SK-N-MC (cell line): ENCODE measurements around the gene CHST15.
"Not testable (repeated sequence)": the region's sequence is repeated elsewhere in the genome, so short reads cannot be mapped to it uniquely, and the experiment has no call there.

Experiments used
- DNase-seq: peaks from one replicate; pipeline ENCODE4 v3.0.0-alpha.2; 2011; ENCODE audit warnings: low read depth, low spot score
- H3K27ac ChIP-seq: fragments of 200-600 bp; sonication (generic); 2 replicates; pipeline ENCODE4 v1.5.1; 2016; ENCODE audit warnings: mixed run types
- H3K36me3 ChIP-seq: fragments of 200-600 bp; sonication (generic); 2 replicates; pipeline ENCODE4 v1.6.1; 2017; ENCODE audit warnings: antibody characterized with exemption, low read length, mixed read lengths; ENCODE audit not compliant: insufficient read depth
- H3K4me3 ChIP-seq: fragments of 200-600 bp; sonication (generic); 2 replicates; pipeline ENCODE4 v1.5.1; 2016
- H3K9ac ChIP-seq: fragments of 200-600 bp; sonication (generic); 2 replicates; pipeline ENCODE4 v1.8.0; 2017; ENCODE audit warnings: mixed run types, mixed read lengths; ENCODE audit not compliant: insufficient read length
- H3K9me3 ChIP-seq: fragments of 200-600 bp; sonication (generic); 2 replicates; pipeline ENCODE4 v1.6.1; 2017; ENCODE audit warnings: low read depth, mild to moderate bottlenecking, antibody characterized with exemption, low read length, moderate library complexity, mixed read lengths
- EZH2 ChIP-seq: fragments of 200-600 bp; sonication (generic); IDR thresholded peaks from one replicate; pipeline ENCODE4 v1.6.1; 2017; ENCODE audit warnings: antibody characterized with exemption
- FOXP2 ChIP-seq: optimal IDR thresholded peaks from 2 replicates; pipeline ENCODE3; 2011; ENCODE audit warnings: mild to moderate bottlenecking, moderate library complexity; ENCODE audit not compliant: insufficient read depth; ENCODE audit errors: extremely low read length, control extremely low read depth
- POLR2AphosphoS5 ChIP-seq: IDR thresholded peaks from 2 replicates; pipeline ENCODE4 v1.6.1; 2012; ENCODE audit warnings: mild to moderate bottlenecking, low read depth, low read length, borderline replicate concordance

CHST15 gene

GRCh38 chr10:124041675-124042445, 51.5 kb downstream of the CHST15 start:
- Histone ChIP-seq H3K9ac (no peak overlapping the region), H3K9me3 (no peaks in the 10 kb centered on the region), H3K36me3 (no peaks in the 10 kb centered on the region), H3K4me3 (no peak overlapping the region), H3K27ac (no peak overlapping the region)
- TF ChIP-seq POLR2AphosphoS5, result no peak
- no peak for TF ChIP-seq EZH2
- TF ChIP-seq FOXP2, result no peak
- no peak for DNase-seq

- H3K9ac ChIP-seq, result no peak overlapping the region
- H3K9me3 ChIP-seq, result no peaks in the 10 kb centered on the region
- no peak for DNase-seq
- no peaks in the 10 kb centered on the region for H3K36me3 ChIP-seq
- H3K27ac ChIP-seq, result no peak overlapping the region
- no peak for TF ChIP-seq POLR2AphosphoS5
- no peak for TF ChIP-seq EZH2
- no peak for TF ChIP-seq FOXP2
- H3K4me3 ChIP-seq, result no peak overlapping the region
Measured at GRCh38 chr10:124040451-124041188, 52.8 kb downstream of the CHST15 start.

GRCh38 chr10:124039483-124040013, 53.9 kb downstream of the CHST15 start:
- TF ChIP-seq FOXP2, result no peak
- no peak for TF ChIP-seq EZH2
- no peak for TF ChIP-seq POLR2AphosphoS5
- Histone ChIP-seq H3K36me3 (no peaks in the 10 kb centered on the region), H3K9me3 (no peaks in the 10 kb centered on the region), H3K27ac (no peak overlapping the region), H3K9ac (no peak overlapping the region), H3K4me3 (no peak overlapping the region)
- no peak for DNase-seq

GRCh38 chr10:124037784-124038183, 55.6 kb downstream of the CHST15 start:
- no peak for DNase-seq
- TF ChIP-seq POLR2AphosphoS5, result no peak
- no peaks in the 10 kb centered on the region for H3K36me3 ChIP-seq

GRCh38 chr10:124037286-124037685, 56.1 kb downstream of the CHST15 start:
- Histone ChIP-seq H3K9me3 (no peaks in the 10 kb centered on the region), H3K9ac (no peak overlapping the region), H3K4me3 (no peak overlapping the region), H3K27ac (no peak overlapping the region), H3K36me3 (no peaks in the 10 kb centered on the region)
- DNase-seq, result no peak
- TF ChIP-seq FOXP2 (no peak), EZH2 (no peak), POLR2AphosphoS5 (no peak)

More at GRCh38 chr10:124037784-124038183, 55.6 kb downstream of the CHST15 start:
- Histone ChIP-seq H3K9me3 (no peaks in the 10 kb centered on the region), H3K4me3 (no peak overlapping the region), H3K27ac (no peak overlapping the region), H3K9ac (no peak overlapping the region)

- Histone ChIP-seq H3K27ac (no peak overlapping the region), H3K4me3 (no peak overlapping the region), H3K9me3 (no peaks in the 10 kb centered on the region), H3K9ac (no peak overlapping the region), H3K36me3 (no peaks in the 10 kb centered on the region)
- DNase-seq, result no peak
- TF ChIP-seq FOXP2, result no peak
- no peak for TF ChIP-seq EZH2
Measured at GRCh38 chr10:124036746-124037145, 56.7 kb downstream of the CHST15 start.

GRCh38 chr10:124035928-124036558, 57.4 kb downstream of the CHST15 start:
- no peaks in the 10 kb centered on the region for H3K36me3 ChIP-seq
- TF ChIP-seq FOXP2 (no peak), EZH2 (no peak), POLR2AphosphoS5 (no peak)
- no peaks in the 10 kb centered on the region for H3K9me3 ChIP-seq
- no peak overlapping the region for H3K9ac ChIP-seq
- no peak overlapping the region for H3K27ac ChIP-seq
- H3K4me3 ChIP-seq, result no peak overlapping the region
- DNase-seq, result no peak

GRCh38 chr10:124035306-124035927, 58.0 kb downstream of the CHST15 start:
- no peak for DNase-seq
- TF ChIP-seq FOXP2 (no peak), EZH2 (no peak), POLR2AphosphoS5 (no peak)
- no peaks in the 10 kb centered on the region for H3K36me3 ChIP-seq
- H3K9ac ChIP-seq, result no peak overlapping the region
- no peak overlapping the region for H3K4me3 ChIP-seq
- H3K27ac ChIP-seq, result no peak overlapping the region
- H3K9me3 ChIP-seq, result no peaks in the 10 kb centered on the region

- H3K36me3 ChIP-seq, DNase-seq, H3K27ac ChIP-seq, H3K9me3 ChIP-seq, H3K9ac ChIP-seq, H3K4me3 ChIP-seq: not testable (repeated sequence)
Measured at GRCh38 chr10:124034576-124035305, 58.7 kb downstream of the CHST15 start.
